Hepatocyte (in vitro differentiated cells): ENCODE results near the gene PLEKHM3. TPM values are rescaled to one million over a fixed set of nuclear protein-coding genes. Genes with fewer than 3 reads are reported as not detected.

Experiments
- DNase-seq: peaks from one replicate; pipeline ENCODE4 v3.0.0-alpha.2; 2016; ENCODE audit warnings: low spot score
- H2AFZ ChIP-seq: fragments of 200-600 bp; sonication (generic); 2 replicates; pipeline ENCODE4 v1.6.0; 2016; ENCODE audit warnings: antibody characterized with exemption, mild to moderate bottlenecking
- H3K27ac ChIP-seq: fragments of 200-600 bp; sonication (generic); 2 replicates; pipeline ENCODE4 v1.5.1; 2016; ENCODE audit warnings: mild to moderate bottlenecking
- H3K27me3 ChIP-seq: fragments of 200-600 bp; sonication (generic); 2 replicates; pipeline ENCODE4 v1.6.1; 2016
- H3K36me3 ChIP-seq: fragments of 200-600 bp; sonication (generic); replicated peaks from 2 replicates; pipeline ENCODE4 v1.5.1; 2016; ENCODE audit warnings: low read depth; ENCODE audit not compliant: insufficient read depth
- H3K4me1 ChIP-seq: fragments of 200-600 bp; sonication (generic); 2 replicates; pipeline ENCODE4 v1.5.1; 2016; ENCODE audit warnings: mild to moderate bottlenecking, moderate library complexity; ENCODE audit not compliant: insufficient read depth
- H3K4me2 ChIP-seq: fragments of 200-600 bp; sonication (generic); 2 replicates; pipeline ENCODE4 v1.6.0; 2016
- H3K4me3 ChIP-seq: fragments of 200-600 bp; sonication (generic); 2 replicates; pipeline ENCODE4 v1.5.1; 2016; ENCODE audit warnings: mild to moderate bottlenecking
- H3K79me2 ChIP-seq: fragments of 200-600 bp; sonication (generic); 2 replicates; pipeline ENCODE4 v1.6.0; 2017; ENCODE audit warnings: mild to moderate bottlenecking
- H3K9me2 ChIP-seq: fragments of 200-600 bp; sonication (generic); replicated peaks from 2 replicates; pipeline ENCODE4 v1.6.0; 2017; ENCODE audit warnings: mild to moderate bottlenecking; ENCODE audit not compliant: insufficient read depth
- H3K9me3 ChIP-seq: fragments of 200-600 bp; sonication (generic); 2 replicates; pipeline ENCODE4 v1.5.1; 2016; ENCODE audit warnings: low read depth, mild to moderate bottlenecking
- H4K20me1 ChIP-seq: fragments of 200-600 bp; sonication (generic); 2 replicates; pipeline ENCODE4 v1.6.0; 2016; ENCODE audit warnings: mild to moderate bottlenecking; ENCODE audit not compliant: insufficient read depth, poor library complexity, severe bottlenecking
- EZH2 ChIP-seq: fragments of 200-600 bp; sonication (generic); IDR thresholded peaks from 2 replicates; pipeline ENCODE4 v1.6.1; 2016; ENCODE audit warnings: antibody characterized with exemption, mild to moderate bottlenecking, borderline replicate concordance
- EZH2phosphoT487 ChIP-seq: fragments of 200-600 bp; sonication (generic); IDR thresholded peaks from one replicate; pipeline ENCODE4 v1.6.1; 2018; ENCODE audit warnings: antibody characterized with exemption, mild to moderate bottlenecking, low read depth, moderate library complexity; ENCODE audit not compliant: unreplicated experiment, severe bottlenecking
- WGBS: methylation state at CpG from one replicate; pipeline ENCODE4 v1.1.6; 2016; ENCODE audit warnings: low lambda C conversion rate; ENCODE audit errors: missing lambda C conversion rate; 5-methylcytosine and 5-hydroxymethylcytosine counted together
- polyA plus RNA-seq: library from polyadenylated mRNA; unstranded; fragments of >200 nt; fragmentation: Nextera tagmentation; extraction: Ambion mirVana; gene quantifications from 2 replicates; pipeline ENCODE4 v1.2.1, GENCODE V29; 2016
- total RNA-seq: library from RNA; depleted of rRNA; stranded (reverse); fragments of >200 nt; gene quantifications from 2 replicates; pipeline ENCODE4 v1.2.3, GENCODE V29; 2014
- TF ChIP-seq, protein P1 (sequence below): fragments of 200-600 bp; sonication (generic); IDR thresholded peaks from 2 replicates; pipeline ENCODE4 v1.5.1; 2016; ENCODE audit warnings: antibody characterized with exemption, mild to moderate bottlenecking; ENCODE audit not compliant: poor library complexity

PLEKHM3 gene
- total and polyA plus RNA-seq, 2 experiments from 2014 or later = 4.2 to 11.1 TPM

DNA sequence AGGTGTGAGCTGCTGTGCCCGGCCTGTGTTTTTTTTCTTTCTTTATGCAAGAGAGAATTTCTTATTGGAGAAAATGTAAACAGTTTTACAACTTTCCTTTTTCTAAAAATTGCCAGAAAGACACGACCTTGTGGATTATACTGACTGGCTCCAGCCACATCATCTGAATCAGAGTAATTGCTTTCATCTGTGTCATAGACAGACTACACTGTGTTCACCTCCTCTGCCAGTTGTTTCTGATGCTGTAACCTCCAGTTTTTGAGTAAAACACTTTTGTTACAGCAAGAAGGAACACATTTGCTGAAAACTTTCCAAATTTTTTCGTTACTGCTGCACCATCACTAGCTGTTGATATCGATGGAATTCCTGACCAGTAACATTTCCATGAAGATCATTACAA lies 43.9 kb upstream of the PLEKHM3 start:
- 57% methylated on average over 4 of the region's 4 CpGs for WGBS
- Histone ChIP-seq H3K27ac (no peak overlapping the region), H3K4me2 (no peak overlapping the region), H3K79me2 (no peaks in the 10 kb centered on the region), H3K36me3 (no peaks in the 10 kb centered on the region), H4K20me1 (no peaks in the 10 kb centered on the region), H3K4me3 (no peak overlapping the region), H3K4me1 (no peaks in the 10 kb centered on the region), H3K27me3 (no peaks in the 10 kb centered on the region), H3K9me3 (no peaks in the 10 kb centered on the region), H3K9me2 (no peaks in the 10 kb centered on the region), H2AFZ (no peak overlapping the region)
- DNase-seq = no peak
- TF ChIP-seq EZH2phosphoT487 (no peak), EZH2 (no peak)
- TF ChIP-seq, protein P1, sequence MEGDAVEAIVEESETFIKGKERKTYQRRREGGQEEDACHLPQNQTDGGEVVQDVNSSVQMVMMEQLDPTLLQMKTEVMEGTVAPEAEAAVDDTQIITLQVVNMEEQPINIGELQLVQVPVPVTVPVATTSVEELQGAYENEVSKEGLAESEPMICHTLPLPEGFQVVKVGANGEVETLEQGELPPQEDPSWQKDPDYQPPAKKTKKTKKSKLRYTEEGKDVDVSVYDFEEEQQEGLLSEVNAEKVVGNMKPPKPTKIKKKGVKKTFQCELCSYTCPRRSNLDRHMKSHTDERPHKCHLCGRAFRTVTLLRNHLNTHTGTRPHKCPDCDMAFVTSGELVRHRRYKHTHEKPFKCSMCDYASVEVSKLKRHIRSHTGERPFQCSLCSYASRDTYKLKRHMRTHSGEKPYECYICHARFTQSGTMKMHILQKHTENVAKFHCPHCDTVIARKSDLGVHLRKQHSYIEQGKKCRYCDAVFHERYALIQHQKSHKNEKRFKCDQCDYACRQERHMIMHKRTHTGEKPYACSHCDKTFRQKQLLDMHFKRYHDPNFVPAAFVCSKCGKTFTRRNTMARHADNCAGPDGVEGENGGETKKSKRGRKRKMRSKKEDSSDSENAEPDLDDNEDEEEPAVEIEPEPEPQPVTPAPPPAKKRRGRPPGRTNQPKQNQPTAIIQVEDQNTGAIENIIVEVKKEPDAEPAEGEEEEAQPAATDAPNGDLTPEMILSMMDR = no peak

- TF ChIP-seq, protein P1 = no peak
- TF ChIP-seq EZH2 = no peak
- no peak for TF ChIP-seq EZH2phosphoT487
- Histone ChIP-seq H3K9me3 (no peaks in the 10 kb centered on the region), H3K27me3 (no peaks in the 10 kb centered on the region), H3K4me2 (no peak overlapping the region), H3K4me1 (no peaks in the 10 kb centered on the region), H3K36me3 (no peaks in the 10 kb centered on the region), H3K4me3 (no peak overlapping the region), H3K79me2 (no peaks in the 10 kb centered on the region), H4K20me1 (no peaks in the 10 kb centered on the region), H3K9me2 (no peaks in the 10 kb centered on the region), H2AFZ (no peak overlapping the region), H3K27ac (no peak overlapping the region)
- 84% methylated on average over 4 of the region's 4 CpGs for WGBS
- no peak for DNase-seq
These were observed 40.7 kb upstream of the PLEKHM3 start for GRCh38 chr2:208066016-208066415.

DNA sequence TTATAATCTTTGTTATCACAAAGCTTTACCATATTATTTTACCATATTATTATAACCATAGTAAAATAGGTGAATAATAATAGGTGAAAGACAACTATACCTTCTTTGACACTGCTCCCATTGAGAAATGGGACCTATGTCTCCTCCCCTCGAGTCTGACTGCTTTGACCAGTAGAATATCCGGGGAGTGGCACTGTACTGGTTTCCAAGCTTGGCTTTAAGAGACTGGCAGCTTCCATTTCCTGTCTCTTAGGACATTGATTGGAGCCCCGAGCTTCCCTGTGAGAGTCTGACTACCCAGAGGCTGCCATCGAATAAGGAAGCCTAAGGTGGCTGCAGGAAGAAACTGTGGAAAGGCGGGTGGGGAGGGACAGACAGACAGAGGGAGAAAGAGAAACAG lies 40.1 kb upstream of the PLEKHM3 start:
- H2AFZ ChIP-seq = no peak overlapping the region
- DNase-seq = no peak
- no peaks in the 10 kb centered on the region for H3K79me2 ChIP-seq
- H3K27me3 ChIP-seq = no peaks in the 10 kb centered on the region
- H4K20me1 ChIP-seq = no peaks in the 10 kb centered on the region
- WGBS = 81% methylated on average over 5 of the region's 5 CpGs
- no peaks in the 10 kb centered on the region for H3K4me1 ChIP-seq
- H3K4me2 ChIP-seq = no peak overlapping the region
- H3K9me3 ChIP-seq = no peaks in the 10 kb centered on the region
- H3K9me2 ChIP-seq = no peaks in the 10 kb centered on the region
- TF ChIP-seq, protein P1 = no peak
- TF ChIP-seq EZH2phosphoT487 (no peak), EZH2 (no peak)
- H3K36me3 ChIP-seq = no peaks in the 10 kb centered on the region
- H3K27ac ChIP-seq = no peak overlapping the region
- H3K4me3 ChIP-seq = no peak overlapping the region
